ENCODE results near the gene IL17B.

The IL17B gene

DNA sequence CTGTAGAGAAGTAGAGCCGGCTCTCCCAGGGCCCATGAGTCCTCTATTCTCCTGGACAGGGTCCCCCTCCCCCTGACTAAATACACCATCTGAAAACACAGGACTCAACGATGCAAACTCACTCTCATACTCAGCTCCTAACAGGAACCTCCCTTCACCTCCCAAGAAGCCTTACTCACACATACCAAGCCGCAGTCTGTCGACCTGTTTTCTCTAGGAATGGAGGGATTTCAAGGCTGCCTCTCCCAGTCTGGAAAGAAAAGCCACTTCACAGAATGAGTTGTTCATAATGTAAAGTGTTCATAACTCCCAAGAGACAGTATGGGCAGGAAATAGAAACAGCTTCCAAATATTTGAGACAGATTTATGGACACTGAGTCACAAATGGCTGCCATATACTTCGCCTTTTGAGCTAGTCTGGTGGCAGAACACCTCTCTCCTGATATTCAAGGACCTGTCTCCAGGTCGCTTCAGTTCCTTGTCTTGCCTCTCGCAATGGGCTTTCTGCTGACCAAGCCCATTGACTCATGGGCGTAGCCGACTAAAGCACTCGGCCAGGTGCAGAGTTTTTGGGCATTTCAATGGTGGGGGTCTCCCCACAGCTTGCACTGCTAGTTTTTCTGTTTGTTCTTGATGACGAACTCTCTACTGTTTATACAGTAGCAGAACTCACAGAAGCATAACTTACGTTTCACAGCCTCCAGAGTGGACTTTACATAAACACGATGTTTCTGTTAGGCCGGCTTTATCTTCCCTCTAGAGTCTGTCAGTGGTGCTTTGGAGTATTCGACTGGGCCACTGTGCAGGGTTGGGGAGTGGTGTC, 25.0 kb upstream of the IL17B start:
- Histone ChIP-seq H3K27ac (ENCODE audit: low read length) (no peak overlapping the region), H3K27me3 (replicated peaks; ENCODE audit: insufficient read depth, low read length) (no peaks in the 10 kb centered on the region), H3K79me2 (ENCODE audit: low read length) (no peaks in the 10 kb centered on the region), H3K36me3 (replicated peaks; ENCODE audit: insufficient read depth, low read length) (no peaks in the 10 kb centered on the region), H2AFZ (ENCODE audit: low read length) (no peak overlapping the region), H3K4me1 (ENCODE audit: low read length) (no peaks in the 10 kb centered on the region), H3K9me2 (replicated peaks; ENCODE audit: insufficient read depth, low read length) (no peaks in the 10 kb centered on the region), H4K20me1 (ENCODE audit: insufficient read depth, low read length) (no peaks in the 10 kb centered on the region), H3K9me3 (replicated peaks; ENCODE audit: insufficient read depth, low read length) (no peaks in the 10 kb centered on the region), H3F3A (ENCODE audit: insufficient read depth, low read length) (no peaks in the 10 kb centered on the region), H3K4me3 (ENCODE audit: low read length) (no peak overlapping the region), H3K9ac (ENCODE audit: low read length) (no peak overlapping the region), H3K4me2 (ENCODE audit: low read depth, low read length) (no peak overlapping the region)
- DNase-seq = no peak
- TF ChIP-seq EZH2phosphoT487 (IDR thresholded peaks at IDR 0.05; ENCODE audit: low read length) (no peak), EZH2 (optimal IDR thresholded peaks at IDR 0.05; ENCODE audit: low read depth, low read length) (no peak)
- TF ChIP-seq, protein P1, sequence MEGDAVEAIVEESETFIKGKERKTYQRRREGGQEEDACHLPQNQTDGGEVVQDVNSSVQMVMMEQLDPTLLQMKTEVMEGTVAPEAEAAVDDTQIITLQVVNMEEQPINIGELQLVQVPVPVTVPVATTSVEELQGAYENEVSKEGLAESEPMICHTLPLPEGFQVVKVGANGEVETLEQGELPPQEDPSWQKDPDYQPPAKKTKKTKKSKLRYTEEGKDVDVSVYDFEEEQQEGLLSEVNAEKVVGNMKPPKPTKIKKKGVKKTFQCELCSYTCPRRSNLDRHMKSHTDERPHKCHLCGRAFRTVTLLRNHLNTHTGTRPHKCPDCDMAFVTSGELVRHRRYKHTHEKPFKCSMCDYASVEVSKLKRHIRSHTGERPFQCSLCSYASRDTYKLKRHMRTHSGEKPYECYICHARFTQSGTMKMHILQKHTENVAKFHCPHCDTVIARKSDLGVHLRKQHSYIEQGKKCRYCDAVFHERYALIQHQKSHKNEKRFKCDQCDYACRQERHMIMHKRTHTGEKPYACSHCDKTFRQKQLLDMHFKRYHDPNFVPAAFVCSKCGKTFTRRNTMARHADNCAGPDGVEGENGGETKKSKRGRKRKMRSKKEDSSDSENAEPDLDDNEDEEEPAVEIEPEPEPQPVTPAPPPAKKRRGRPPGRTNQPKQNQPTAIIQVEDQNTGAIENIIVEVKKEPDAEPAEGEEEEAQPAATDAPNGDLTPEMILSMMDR (IDR thresholded peaks at IDR 0.05; ENCODE audit: low read length) = no peak

DNA sequence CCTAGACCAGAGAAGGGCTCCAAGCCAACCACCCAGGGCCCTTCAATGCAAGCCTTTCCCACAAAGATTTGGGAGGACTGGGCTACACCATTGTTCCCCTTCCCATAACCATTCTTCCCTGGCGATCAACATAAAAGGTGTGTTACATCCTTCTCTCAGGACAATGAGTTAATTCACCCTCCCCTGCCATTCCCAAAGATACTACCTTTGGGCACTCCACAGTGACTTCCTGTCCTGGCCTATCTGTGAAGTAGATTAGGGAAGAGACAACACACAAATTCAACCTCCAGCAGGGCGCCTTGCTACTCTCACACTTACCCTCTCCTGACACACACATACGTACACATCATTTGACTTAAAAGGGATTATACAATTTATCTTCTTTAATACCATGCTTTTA, 23.2 kb upstream of the IL17B start:
- H3K79me2 ChIP-seq (ENCODE audit: low read length) = no peaks in the 10 kb centered on the region
- no peaks in the 10 kb centered on the region for H4K20me1 ChIP-seq (ENCODE audit: insufficient read depth, low read length)
- H3K9me2 ChIP-seq (replicated peaks; ENCODE audit: insufficient read depth, low read length) = no peaks in the 10 kb centered on the region
- no peaks in the 10 kb centered on the region for H3K4me1 ChIP-seq (ENCODE audit: low read length)
- H3K4me2 ChIP-seq (ENCODE audit: low read depth, low read length) = no peak overlapping the region
- H3K27ac ChIP-seq (ENCODE audit: low read length) = no peak overlapping the region
- H3K4me3 ChIP-seq (ENCODE audit: low read length) = no peak overlapping the region
- no peaks in the 10 kb centered on the region for H3K27me3 ChIP-seq (replicated peaks; ENCODE audit: insufficient read depth, low read length)
- no peak overlapping the region for H2AFZ ChIP-seq (ENCODE audit: low read length)
- TF ChIP-seq, protein P1 (IDR thresholded peaks at IDR 0.05; ENCODE audit: low read length) = no peak
- no peak for TF ChIP-seq EZH2 (optimal IDR thresholded peaks at IDR 0.05; ENCODE audit: low read depth, low read length)
- no peak for TF ChIP-seq EZH2phosphoT487 (IDR thresholded peaks at IDR 0.05; ENCODE audit: low read length)
- no peak for DNase-seq
- no peaks in the 10 kb centered on the region for H3K36me3 ChIP-seq (replicated peaks; ENCODE audit: insufficient read depth, low read length)
- H3K9ac ChIP-seq (ENCODE audit: low read length) = no peak overlapping the region
- H3K9me3 ChIP-seq (replicated peaks; ENCODE audit: insufficient read depth, low read length) = no peaks in the 10 kb centered on the region
- no peaks in the 10 kb centered on the region for H3F3A ChIP-seq (ENCODE audit: insufficient read depth, low read length)

DNA sequence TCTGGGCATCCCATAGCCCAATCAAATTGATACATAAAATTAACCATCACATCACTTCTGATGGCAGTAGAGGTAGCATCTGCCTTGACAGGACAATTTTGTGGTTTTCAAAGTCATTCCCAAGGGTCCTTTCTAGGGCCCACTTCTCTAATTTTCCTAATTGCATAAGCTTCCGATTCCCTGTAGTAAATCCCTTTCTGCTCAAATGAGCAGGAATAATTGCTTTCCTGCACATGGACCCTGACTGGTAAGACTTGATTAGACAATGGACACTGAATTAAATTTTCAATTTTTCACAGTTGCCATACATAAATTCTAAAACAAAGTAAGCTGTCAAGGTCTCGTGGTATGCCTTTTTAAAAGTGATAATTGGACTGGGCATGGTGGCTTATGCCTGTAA, 22.0 kb upstream of the IL17B start:
- no peak overlapping the region for H2AFZ ChIP-seq (ENCODE audit: low read length)
- no peaks in the 10 kb centered on the region for H3K27me3 ChIP-seq (replicated peaks; ENCODE audit: insufficient read depth, low read length)
- no peak for TF ChIP-seq EZH2phosphoT487 (IDR thresholded peaks at IDR 0.05; ENCODE audit: low read length)
- no peak for TF ChIP-seq EZH2 (optimal IDR thresholded peaks at IDR 0.05; ENCODE audit: low read depth, low read length)
- TF ChIP-seq, protein P1 (IDR thresholded peaks at IDR 0.05; ENCODE audit: low read length) = no peak
- H3K9me2 ChIP-seq (replicated peaks; ENCODE audit: insufficient read depth, low read length) = no peaks in the 10 kb centered on the region
- no peak for DNase-seq
- no peak overlapping the region for H3K9ac ChIP-seq (ENCODE audit: low read length)
- H4K20me1 ChIP-seq (ENCODE audit: insufficient read depth, low read length) = no peaks in the 10 kb centered on the region
- no peak overlapping the region for H3K4me2 ChIP-seq (ENCODE audit: low read depth, low read length)
- no peaks in the 10 kb centered on the region for H3F3A ChIP-seq (ENCODE audit: insufficient read depth, low read length)
- H3K4me3 ChIP-seq (ENCODE audit: low read length) = no peak overlapping the region
- no peaks in the 10 kb centered on the region for H3K4me1 ChIP-seq (ENCODE audit: low read length)
- H3K27ac ChIP-seq (ENCODE audit: low read length) = no peak overlapping the region
- H3K36me3 ChIP-seq (replicated peaks; ENCODE audit: insufficient read depth, low read length) = no peaks in the 10 kb centered on the region
- no peaks in the 10 kb centered on the region for H3K9me3 ChIP-seq (replicated peaks; ENCODE audit: insufficient read depth, low read length)
- no peaks in the 10 kb centered on the region for H3K79me2 ChIP-seq (ENCODE audit: low read length)
